H1 (cell line): Measurements from ENCODE around the gene EPHA4. TPM values are rescaled to one million over a fixed set of nuclear protein-coding genes. Genes with fewer than 3 reads are reported as not detected.

Experiments
- CTCF ChIA-PET: fragments of 300-600 bp; sonication (Branson Sonifier 250); formaldehyde crosslinking; loops from one replicate; lab custom pipeline; 2021; ENCODE audit not compliant: partially characterized antibody; lab: Charles Lee
- POLR2A ChIA-PET: fragments of 300-600 bp; sonication (Branson Sonifier 250); formaldehyde crosslinking; loops from one replicate; lab custom pipeline; 2021; ENCODE audit warnings: inconsistent platforms; ENCODE audit not compliant: partially characterized antibody; lab: Charles Lee
- DNase-seq, 2 experiments: peaks; one replicate each; pipeline versions ENCODE4 v3.0.0 to v3.0.0-alpha.2; 2010 to 2022; ENCODE audit warnings: low spot score in 2 of 2, low read depth in 1 of 2, mixed read lengths in 1 of 2
- FAIRE-seq: peaks from 2 replicates; lab custom pipeline; 2011; peaks lifted over from hg19 to GRCh38; lab: Jason Lieb, UNC
- H2AFZ ChIP-seq: 2 replicates; pipeline ENCODE4 v1.8.1; 2012; ENCODE audit warnings: low read length, inconsistent platforms
- H2AK5ac ChIP-seq: 2 replicates; pipeline ENCODE4 v1.6.1; 2013; ENCODE audit warnings: low read depth, low read length
- H2BK120ac ChIP-seq: replicated peaks from 2 replicates; pipeline ENCODE3; 2013; ENCODE audit warnings: low read depth, low read length, inconsistent platforms
- H2BK12ac ChIP-seq: 2 replicates; pipeline ENCODE4 v1.6.1; 2013; ENCODE audit warnings: low read depth, low read length
- H2BK15ac ChIP-seq: 2 replicates; pipeline ENCODE4 v1.6.1; 2013; ENCODE audit warnings: low read length
- H2BK20ac ChIP-seq: 2 replicates; pipeline ENCODE4 v1.6.1; 2013; ENCODE audit warnings: low read length
- H2BK5ac ChIP-seq: 2 replicates; pipeline ENCODE4 v1.6.1; 2013; ENCODE audit warnings: low read depth, low read length
- H3K14ac ChIP-seq: 2 replicates; pipeline ENCODE4 v1.6.1; 2013; ENCODE audit warnings: inconsistent platforms; ENCODE audit not compliant: insufficient read length
- H3K18ac ChIP-seq: 2 replicates; pipeline ENCODE4 v1.6.1; 2013; ENCODE audit warnings: low read length; ENCODE audit errors: extremely low read depth
- H3K23ac ChIP-seq: 2 replicates; pipeline ENCODE4 v1.6.1; 2013; ENCODE audit warnings: inconsistent platforms; ENCODE audit not compliant: insufficient read length
- H3K23me2 ChIP-seq: 2 replicates; pipeline ENCODE4 v1.6.1; 2013; ENCODE audit warnings: low read depth, low read length
- H3K27ac ChIP-seq: 2 replicates; pipeline ENCODE4 v1.6.1; 2011; ENCODE audit warnings: low read depth, low read length, inconsistent platforms
- H3K27me3 ChIP-seq, 4 experiments: replicated peaks in 1 of 4; 1 replicate in 1 of 4; 2 replicates in 3 of 4; pipeline versions ENCODE4 v1.6.1 to v1.8.1; 2011 to 2013; ENCODE audit warnings: low read length in 3 of 4, mild to moderate bottlenecking in 3 of 4, inconsistent platforms in 2 of 4, mixed read lengths in 2 of 4, moderate library complexity in 1 of 4; ENCODE audit not compliant: control insufficient read depth in 3 of 4, insufficient read depth in 3 of 4; ENCODE audit errors: extremely low read depth in 1 of 4
- H3K36me3 ChIP-seq, 4 experiments: 2 replicates each; pipeline versions ENCODE4 v1.6.1 to v1.8.1; 2011 to 2013; ENCODE audit warnings: mild to moderate bottlenecking in 4 of 4, low read length in 3 of 4, moderate library complexity in 2 of 4, control low read depth in 1 of 4, inconsistent platforms in 1 of 4; ENCODE audit not compliant: insufficient read depth in 4 of 4, control insufficient read depth in 2 of 4
- H3K4ac ChIP-seq: replicated peaks from 2 replicates; pipeline ENCODE3; 2013; ENCODE audit warnings: low read length, low read depth, mixed read lengths, inconsistent platforms; ENCODE audit not compliant: insufficient read length
- H3K4me1 ChIP-seq, 4 experiments: replicated peaks in 1 of 4; 1 replicate in 1 of 4; 2 replicates in 3 of 4; pipeline versions ENCODE4 v1.6.1 to v1.8.1; 2011 to 2013; ENCODE audit warnings: low read length in 3 of 4, inconsistent platforms in 2 of 4, mixed read lengths in 1 of 4; ENCODE audit not compliant: insufficient read depth in 4 of 4, control insufficient read depth in 3 of 4
- H3K4me2 ChIP-seq, 2 experiments: 2 replicates each; pipeline versions ENCODE4 v1.6.1 to v1.8.1; 2011 to 2013; ENCODE audit warnings: low read depth in 2 of 2, low read length in 2 of 2, control low read depth in 1 of 2, inconsistent platforms in 1 of 2, mild to moderate bottlenecking in 1 of 2; ENCODE audit not compliant: insufficient read depth in 1 of 2
- H3K4me3 ChIP-seq, 4 experiments: fragments of 200-600, 300-600 bp in 1 of 4; sonication (generic), shearing (Covaris generic), sonication (Bioruptor Twin) in 1 of 4; 2 replicates each; pipeline versions ENCODE4 v1.5.1 to v1.8.1; 2011 to 2016; ENCODE audit warnings: low read length in 4 of 4, low read depth in 3 of 4, control low read depth in 2 of 4, inconsistent platforms in 2 of 4, mild to moderate bottlenecking in 2 of 4, mixed read lengths in 1 of 4, moderate library complexity in 1 of 4; ENCODE audit not compliant: insufficient read depth in 2 of 4; ENCODE audit errors: extremely low read depth in 1 of 4
- H3K56ac ChIP-seq: replicated peaks from 2 replicates; pipeline ENCODE3; 2013; ENCODE audit warnings: low read depth, mild to moderate bottlenecking, mixed read lengths, low read length, inconsistent platforms; ENCODE audit not compliant: insufficient read length
- H3K79me1 ChIP-seq: 2 replicates; pipeline ENCODE4 v1.6.1; 2013; ENCODE audit warnings: low read depth, low read length, control low read depth
- H3K79me2 ChIP-seq, 2 experiments: 2 replicates each; pipeline versions ENCODE4 v1.6.1 to v1.8.1; 2012 to 2013; ENCODE audit warnings: low read length in 2 of 2, mild to moderate bottlenecking in 2 of 2, inconsistent platforms in 1 of 2; ENCODE audit not compliant: insufficient read depth in 2 of 2, control insufficient read depth in 1 of 2
- H3K9ac ChIP-seq, 4 experiments: replicated peaks in 1 of 4; 1 replicate in 1 of 4; 2 replicates in 3 of 4; pipeline versions ENCODE4 v1.6.1 to v1.8.1; 2011 to 2013; ENCODE audit warnings: low read depth in 3 of 4, low read length in 3 of 4, control low read depth in 2 of 4, mild to moderate bottlenecking in 2 of 4, moderate library complexity in 2 of 4, inconsistent platforms in 1 of 4; ENCODE audit errors: extremely low read depth in 1 of 4
- H3K9me3 ChIP-seq, 2 experiments: 2 replicates each; pipeline versions ENCODE4 v1.6.1 to v1.8.1; 2012 to 2013; ENCODE audit warnings: mild to moderate bottlenecking in 2 of 2, moderate library complexity in 2 of 2, control low read depth in 1 of 2, inconsistent platforms in 1 of 2, low read depth in 1 of 2, low read length in 1 of 2, mixed read lengths in 1 of 2; ENCODE audit not compliant: insufficient read depth in 2 of 2
- H4K20me1 ChIP-seq, 2 experiments: replicated peaks in 1 of 2; 2 replicates each; pipeline versions ENCODE3 to v1.8.1; 2011 to 2013; ENCODE audit warnings: inconsistent platforms in 2 of 2, low read length in 2 of 2, mild to moderate bottlenecking in 1 of 2; ENCODE audit not compliant: insufficient read depth in 2 of 2, control insufficient read depth in 1 of 2
- H4K5ac ChIP-seq: 2 replicates; pipeline ENCODE4 v1.6.1; 2013; ENCODE audit warnings: low read length, low read depth, mixed read lengths, inconsistent platforms; ENCODE audit not compliant: insufficient read length
- H4K8ac ChIP-seq: 2 replicates; pipeline ENCODE4 v1.8.0; 2013; ENCODE audit warnings: mild to moderate bottlenecking, moderate library complexity, low read length, inconsistent platforms; ENCODE audit not compliant: insufficient read depth; ENCODE audit errors: extremely low read depth
- H4K91ac ChIP-seq: replicated peaks from 2 replicates; pipeline ENCODE3; 2013; ENCODE audit warnings: low read length, mixed read lengths, inconsistent platforms; ENCODE audit not compliant: insufficient read length
- ASH2L ChIP-seq: fragments of 200-600, 300-600 bp; sonication (generic); IDR thresholded peaks from one replicate; pipeline ENCODE4 v1.7.1; 2017; ENCODE audit warnings: low read length
- BACH1 ChIP-seq: IDR thresholded peaks from 2 replicates; pipeline ENCODE4 v1.6.1; 2012; ENCODE audit warnings: low read length, improper control_type of control experiment
- CTBP2 ChIP-seq: IDR thresholded peaks from 2 replicates; pipeline ENCODE4 v1.7.0; 2011; ENCODE audit warnings: borderline replicate concordance, mild to moderate bottlenecking, moderate library complexity, mixed read lengths, low read length; ENCODE audit not compliant: insufficient read depth, insufficient read length
- EZH2 ChIP-seq: fragments of 200-600 bp; sonication (generic); IDR thresholded peaks from 2 replicates; pipeline ENCODE4 v1.7.1; 2012; ENCODE audit warnings: low read depth, mild to moderate bottlenecking, moderate library complexity, low read length, inconsistent platforms; ENCODE audit not compliant: severe bottlenecking
- HDAC6 ChIP-seq: IDR thresholded peaks from one replicate; pipeline ENCODE4 v1.7.1; 2012; ENCODE audit warnings: low read depth, mild to moderate bottlenecking, inconsistent platforms, low read length, moderate library complexity
- KDM1A ChIP-seq: fragments of 200-600, 300-600 bp; sonication (generic); IDR thresholded peaks from 2 replicates; pipeline ENCODE4 v1.7.1; 2016; ENCODE audit warnings: mild to moderate bottlenecking, low read length, borderline replicate concordance
- POLR2A ChIP-seq, 2 experiments: IDR thresholded peaks; 1 replicate in 1 of 2; 2 replicates in 1 of 2; pipeline ENCODE4 v1.6.1; 2011; ENCODE audit warnings: low read depth in 2 of 2, low read length in 2 of 2, mild to moderate bottlenecking in 2 of 2; ENCODE audit errors: control extremely low read depth in 1 of 2
- RBBP5 ChIP-seq: IDR thresholded peaks from 2 replicates; pipeline ENCODE4 v1.7.1; 2012; ENCODE audit warnings: low read depth, mild to moderate bottlenecking, inconsistent platforms, low read length, moderate library complexity, borderline replicate concordance
- RFX5 ChIP-seq: IDR thresholded peaks from 2 replicates; pipeline ENCODE4 v1.6.1; 2011; ENCODE audit warnings: low read depth, low read length, improper control_type of control experiment, borderline replicate concordance
- RNF2 ChIP-seq: fragments of 200-900, 300-1000 bp; sonication (generic); IDR thresholded peaks from 2 replicates; pipeline ENCODE4 v1.7.1; 2016; ENCODE audit warnings: borderline replicate concordance, low read depth, mild to moderate bottlenecking, antibody characterized with exemption, low read length; ENCODE audit not compliant: poor library complexity, severe bottlenecking; ENCODE audit errors: missing control alignments
- RXRA ChIP-seq: IDR thresholded peaks from 2 replicates; pipeline ENCODE4 v1.6.1; 2011; ENCODE audit warnings: low read depth, mild to moderate bottlenecking, low read length, moderate library complexity; ENCODE audit not compliant: insufficient read depth
- TCF12 ChIP-seq: IDR thresholded peaks from 2 replicates; pipeline ENCODE4 v1.6.1; 2011; ENCODE audit warnings: low read depth, mild to moderate bottlenecking, low read length
- WGBS, 2 experiments: shearing (Covaris generic) in 1 of 2; methylation state at CpG; one replicate each; pipeline versions ENCODE4 v1.1.6 to v1.1.7; 2013 to 2015; ENCODE audit warnings: low lambda C conversion rate in 2 of 2, mixed read lengths in 2 of 2, inconsistent platforms in 1 of 2, low coverage in 1 of 2, missing lambda C conversion rate in 1 of 2; ENCODE audit not compliant: insufficient replicate concordance in 2 of 2, insufficient coverage in 1 of 2, insufficient read length in 1 of 2; ENCODE audit errors: extremely low coverage in 1 of 2, missing lambda C conversion rate in 1 of 2; 5-methylcytosine and 5-hydroxymethylcytosine counted together
- polyA plus RNA-seq, 7 experiments: library from polyadenylated mRNA; depleted of rRNA in 3 of 7; stranded (reverse) in 5 of 7; unstranded in 2 of 7; fragments of >200 nt in 5 of 7; fragments of 200-250 nt in 2 of 7; gene quantifications; 1 replicate in 5 of 7; 2 replicates in 1 of 7; 4 replicates in 1 of 7; pipeline versions ENCODE4 v1.2.1 to v1.2.3, GENCODE V29; 2011 to 2013; ENCODE audit warnings: missing spikeins in 2 of 7, mixed read lengths in 2 of 7
- total RNA-seq: library from RNA; stranded (reverse); fragmentation: NEBNext Ultra II Directional; extraction: Animal tissue kit (Norgen Biotek cat#: 25700); gene quantifications from 2 replicates; pipeline ENCODE4 v1.2.1, GENCODE V29; 2021
- TF ChIP-seq, protein P1 (sequence below): IDR thresholded peaks from 2 replicates; pipeline ENCODE4 v1.6.1; 2012; ENCODE audit warnings: low read length, inconsistent platforms

The EPHA4 gene
- total and polyA plus RNA-seq, 2 of the 8 experiments (the other 6 are each of a cell fraction or from before 2014, with no cell fraction given): 4.3 to 5.7 TPM

- Histone ChIP-seq H4K20me1 (peaks cover 0 to 2% of the 10 kb centered on the region in 2 experiments), H2BK120ac (no peak overlapping the region), H3K4me2 (no peak overlapping the region), H3K79me1 (no peaks in the 10 kb centered on the region), H4K8ac (no peak overlapping the region), H3K56ac (no peak overlapping the region), H3K4me3 (no peak overlapping the region), H3K23ac (no peak overlapping the region), H2AFZ (no peak overlapping the region), H3K23me2 (no peaks in the 10 kb centered on the region), H3K4ac (no peak overlapping the region), H2AK5ac (no peak overlapping the region), H3K36me3 (no peaks in the 10 kb centered on the region), H3K14ac (no peak overlapping the region), H4K91ac (no peak overlapping the region), H3K9me3 (no peaks in the 10 kb centered on the region), H3K27ac (no peak overlapping the region), H3K27me3 (peaks cover 0 to 10% (median 7%) of the 10 kb centered on the region in 4 experiments; a peak in 4 of 7 replicates), H3K18ac (no peak overlapping the region), H2BK12ac (no peak overlapping the region), H2BK5ac (no peak overlapping the region), H2BK15ac (no peak overlapping the region), H3K4me1 (peaks cover 5 to 7% (median 6%) of the 10 kb centered on the region in 4 experiments; a peak in 4 of 7 replicates), H4K5ac (no peak overlapping the region), H2BK20ac (no peak overlapping the region), H3K79me2 (no peaks in the 10 kb centered on the region), H3K9ac (no peak overlapping the region)
- DNase-seq (no peak), FAIRE-seq (no peak)
- CTCF ChIA-PET: no interaction called here
- WGBS, 2 experiments: 87% methylated on average over 11 of the region's 11 CpGs; no CpG with 5 or more reads in 1 of the 2 experiments
- POLR2A ChIA-PET: no interaction called here
- TF ChIP-seq ASH2L: no peak
- TF ChIP-seq TCF12: no peak
- TF ChIP-seq, protein P1, sequence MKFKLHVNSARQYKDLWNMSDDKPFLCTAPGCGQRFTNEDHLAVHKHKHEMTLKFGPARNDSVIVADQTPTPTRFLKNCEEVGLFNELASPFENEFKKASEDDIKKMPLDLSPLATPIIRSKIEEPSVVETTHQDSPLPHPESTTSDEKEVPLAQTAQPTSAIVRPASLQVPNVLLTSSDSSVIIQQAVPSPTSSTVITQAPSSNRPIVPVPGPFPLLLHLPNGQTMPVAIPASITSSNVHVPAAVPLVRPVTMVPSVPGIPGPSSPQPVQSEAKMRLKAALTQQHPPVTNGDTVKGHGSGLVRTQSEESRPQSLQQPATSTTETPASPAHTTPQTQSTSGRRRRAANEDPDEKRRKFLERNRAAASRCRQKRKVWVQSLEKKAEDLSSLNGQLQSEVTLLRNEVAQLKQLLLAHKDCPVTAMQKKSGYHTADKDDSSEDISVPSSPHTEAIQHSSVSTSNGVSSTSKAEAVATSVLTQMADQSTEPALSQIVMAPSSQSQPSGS: no peak
- TF ChIP-seq CTBP2: no peak
- TF ChIP-seq EZH2: no peak
- no peak for TF ChIP-seq RFX5
- TF ChIP-seq HDAC6: no peak
- no peak for TF ChIP-seq RNF2
- TF ChIP-seq POLR2A (IDR thresholded peaks at IDR 0.05; ENCODE audit: control extremely low read depth in 1 of 2, low read depth in 2 of 2, low read length in 2 of 2): no peak
- TF ChIP-seq BACH1: no peak
- no peak for TF ChIP-seq KDM1A
- TF ChIP-seq RBBP5: no peak
- no peak for TF ChIP-seq RXRA
Measured at GRCh38 chr2:221465776-221466175, 106.3 kb downstream of the EPHA4 start.
